ENCODE data around the gene AMBRA1.

- TF ChIP-seq EGR1 (IDR thresholded peaks at IDR 0.05) = no peak
- no peak for TF ChIP-seq TCF12 (IDR thresholded peaks at IDR 0.05; ENCODE audit: low read depth)
- no peak for TF ChIP-seq TAF1 (IDR thresholded peaks at IDR 0.05; ENCODE audit: low read depth)
- no peak for TF ChIP-seq RAD21 (IDR thresholded peaks at IDR 0.05; ENCODE audit: low read depth)
- TF ChIP-seq, protein P1, sequence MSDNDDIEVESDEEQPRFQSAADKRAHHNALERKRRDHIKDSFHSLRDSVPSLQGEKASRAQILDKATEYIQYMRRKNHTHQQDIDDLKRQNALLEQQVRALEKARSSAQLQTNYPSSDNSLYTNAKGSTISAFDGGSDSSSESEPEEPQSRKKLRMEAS (IDR thresholded peaks at IDR 0.05) = no peak
Observed at GRCh38 chr11:46588915-46589314, 4.9 kb downstream of the AMBRA1 start.

Data from Ishikawa (cell line).